Ovary (tissue), 9 donors: ENCODE data around the gene FBXO34. TPM values are rescaled to one million over a fixed set of nuclear protein-coding genes. Genes with fewer than 3 reads are reported as not detected.

Source experiments
- DNase-seq, 5 donors: peaks; one replicate each; pipeline ENCODE4 v3.0.0-alpha.2; 2019 to 2020
- H3K27ac ChIP-seq, 2 donors: fragments of 200-600 bp; one replicate each; pipeline versions ENCODE4 v1.5.1 to v1.8.0; 2019 to 2022
- H3K27me3 ChIP-seq: fragments of 200-600 bp; one replicate; pipeline ENCODE4 v1.8.0; 2022
- H3K36me3 ChIP-seq: fragments of 200-600 bp; sonication (generic); one replicate; pipeline ENCODE4 v1.5.1; 2019
- H3K4me1 ChIP-seq: one replicate; pipeline ENCODE4 v1.8.1; 2013; ENCODE audit warnings: mild to moderate bottlenecking, moderate library complexity; ENCODE audit not compliant: insufficient read depth
- H3K4me3 ChIP-seq: fragments of 200-600 bp; sonication (generic); one replicate; pipeline ENCODE4 v1.5.1; 2017
- H3K9me3 ChIP-seq, 2 donors: fragments of 200-600 bp in 1 of 2; sonication (generic) in 1 of 2; one replicate each; pipeline versions ENCODE4 v1.5.1 to v1.8.1; 2013 to 2019; ENCODE audit warnings: mild to moderate bottlenecking in 1 of 2, moderate library complexity in 1 of 2
- CTCF ChIP-seq, 3 donors: fragments of 450-650 bp in 2 of 3; fragments of 200-600 bp in 1 of 3; IDR thresholded peaks; one replicate each; pipeline versions ENCODE4 v1.5.1 to v1.8.0; 2016 to 2022; ENCODE audit warnings: antibody characterized with exemption in 3 of 3, mild to moderate bottlenecking in 1 of 3
- EP300 ChIP-seq: sonication (generic); formaldehyde crosslinking; IDR thresholded peaks from one replicate; pipeline ENCODE4 v1.6.1; 2017; ENCODE audit warnings: antibody characterized with exemption
- POLR2A ChIP-seq: fragments of 450-650 bp; IDR thresholded peaks from one replicate; pipeline ENCODE4 v1.6.1; 2017; ENCODE audit warnings: antibody characterized with exemption, mild to moderate bottlenecking, moderate library complexity
- WGBS, 3 donors: extraction: QIAGEN DNeasy Blood & Tissue Kit in 1 of 3; methylation state at CpG; one replicate each; pipeline versions ENCODE4 v1.1.5 to v1.1.7; 2013 to 2017; 5-methylcytosine and 5-hydroxymethylcytosine counted together
- intact Hi-C, 4 donors: fragments of 100-400 bp; cut with DNase I; formaldehyde crosslinking; loops; one replicate each; pipeline versions ENCODE4 v1.11.0 to v1.15.1; 2022 to 2023
- polyA plus RNA-seq, 2 donors: library from polyadenylated mRNA; stranded (reverse); fragments of 200-250 nt in 1 of 2; fragments of 350-450 nt in 1 of 2; fragmentation: Illumina TruSeq in 1 of 2; extraction: RNeasy Lipid Tissue Mini Kit (QIAGEN cat#74804) in 1 of 2; gene quantifications; one replicate each; pipeline ENCODE4 v1.2.3, GENCODE V29; 2013 to 2014
- total RNA-seq, 7 donors: library from RNA; depleted of rRNA in 2 of 7; stranded (reverse); fragments of >200 nt in 2 of 7; fragmentation: NEBNext Ultra II Directional in 3 of 7; extraction: Animal tissue kit (Norgen Biotek cat#: 25700) in 3 of 7; gene quantifications; one replicate each; pipeline versions ENCODE4 v1.1.0 to v1.2.4, GENCODE V29; 2016 to 2023
- donor health status: DM: no; HTN: no; CAD: no; lungs with moderate emphysema.
- donor health status: DM: no; HTN: no; CAD: no.
- donor health status: Bipolar disorder and iron deficiency.
- donor health status: DM: yes; HTN: yes; CAD: no.
- donor health status: DM: no; HTN: no; CAD: no.
- donor health status: DM: yes; HTN: yes; CAD: no.

Gene FBXO34
- total and polyA plus RNA-seq, 9 donors: 11.4 to 29.8 (median 20.8) TPM

- Histone ChIP-seq H3K4me1 (no peaks in the 10 kb centered on the region), H3K4me3 (no peak overlapping the region), H3K9me3 (peaks cover 0 to 1% of the 10 kb centered on the region in 2 donors), H3K27ac (peak overlapping the region in 1 of 2 donors; percentile 0), H3K27me3 (no peaks in the 10 kb centered on the region), H3K36me3 (no peaks in the 10 kb centered on the region)
- intact Hi-C loops: no loop called here
- TF ChIP-seq CTCF (IDR thresholded peaks at IDR 0.05) (no peak), POLR2A (no peak), EP300 (no peak)
- DNase-seq: no peak
- 52 to 58% (median 56%) methylated on average over 3 of the region's 3 CpGs for WGBS, 3 donors
These were observed 46.5 kb downstream of the FBXO34 start for GRCh38 chr14:55317542-55318306.

GRCh38 chr14:55318694-55319093, 47.5 kb downstream of the FBXO34 start:
- DNase-seq: no peak
- TF ChIP-seq CTCF (IDR thresholded peaks at IDR 0.05) (no peak), POLR2A (no peak), EP300 (no peak)
- intact Hi-C loops: no loop called here
- H3K27ac ChIP-seq: no peak overlapping the region
- H3K4me1 ChIP-seq: no peaks in the 10 kb centered on the region
- H3K27me3 ChIP-seq: no peaks in the 10 kb centered on the region
- H3K9me3 ChIP-seq: no peaks in the 10 kb centered on the region
- no peak overlapping the region for H3K4me3 ChIP-seq
- 97 to 100% (median 98%) methylated on average over 1 of the region's 1 CpG for WGBS, 3 donors
- H3K36me3 ChIP-seq: no peaks in the 10 kb centered on the region

- TF ChIP-seq EP300 (no peak), CTCF (IDR thresholded peaks at IDR 0.05) (no peak), POLR2A (no peak)
- no peak for DNase-seq
- Histone ChIP-seq H3K4me3 (no peak overlapping the region), H3K9me3 (no peaks in the 10 kb centered on the region), H3K36me3 (no peaks in the 10 kb centered on the region), H3K4me1 (peaks cover 3% of the 10 kb centered on the region), H3K27ac (no peak overlapping the region), H3K27me3 (no peaks in the 10 kb centered on the region)
- intact Hi-C loops: no loop called here
These were observed 52.7 kb downstream of the FBXO34 start for GRCh38 chr14:55323910-55324309.

GRCh38 chr14:55324812-55325211, 53.6 kb downstream of the FBXO34 start:
- intact Hi-C loops: no loop called here

More at GRCh38 chr14:55324812-55325211, 53.6 kb downstream of the FBXO34 start:
- no peak overlapping the region for H3K27ac ChIP-seq
- H3K27me3 ChIP-seq: no peaks in the 10 kb centered on the region
- DNase-seq: no peak
- no peak overlapping the region for H3K4me3 ChIP-seq
- no peaks in the 10 kb centered on the region for H3K36me3 ChIP-seq
- H3K4me1 ChIP-seq: peaks cover 3% of the 10 kb centered on the region
- no peaks in the 10 kb centered on the region for H3K9me3 ChIP-seq
- TF ChIP-seq POLR2A: no peak
- no peak for TF ChIP-seq CTCF (IDR thresholded peaks at IDR 0.05)
- TF ChIP-seq EP300: no peak
- WGBS, 3 donors: 88 to 100% (median 97%) methylated on average over 2 of the region's 2 CpGs
